GM12878 (cell line): ENCODE data around the gene KRT4.

ENCODE experiments used
- BRCA1 ChIP-seq: IDR thresholded peaks from 2 replicates; pipeline ENCODE4 v1.6.1; 2011; ENCODE audit warnings: low read depth, low read length, improper control_type of control experiment
- EZH2 ChIP-seq: IDR thresholded peaks from 2 replicates; pipeline ENCODE4 v1.6.1; 2012; ENCODE audit warnings: low read depth, mild to moderate bottlenecking, control low read depth, inconsistent platforms, low read length, borderline replicate concordance; ENCODE audit not compliant: control insufficient read depth
- MTA3 ChIP-seq: IDR thresholded peaks from 2 replicates; pipeline ENCODE4 v1.6.1; 2012; ENCODE audit warnings: low read length, inconsistent platforms, borderline replicate concordance
- NFYB ChIP-seq: IDR thresholded peaks from 2 replicates; pipeline ENCODE4 v1.6.1; 2011; ENCODE audit warnings: low read depth, mild to moderate bottlenecking, low read length, improper control_type of control experiment, moderate library complexity; ENCODE audit not compliant: insufficient read depth
- POLR2A ChIP-seq: IDR thresholded peaks from 2 replicates; pipeline ENCODE4 v1.6.1; 2011; ENCODE audit warnings: low read depth, mild to moderate bottlenecking, low read length
- TF ChIP-seq, protein P1 (sequence below), 3 experiments: IDR thresholded peaks in 2 of 3; conservative IDR thresholded peaks in 1 of 3; 2 replicates each; pipeline ENCODE4 v1.5.1; 2011; ENCODE audit warnings: low read depth in 3 of 3, low read length in 3 of 3, mild to moderate bottlenecking in 3 of 3, control low read depth in 2 of 3, moderate library complexity in 2 of 3, inconsistent platforms in 1 of 3, mixed read lengths in 1 of 3; ENCODE audit not compliant: control insufficient read depth in 2 of 3, insufficient read depth in 1 of 3; ENCODE audit errors: extremely low read depth in 1 of 3
- TF ChIP-seq, protein P2 (sequence below): IDR thresholded peaks from 2 replicates; pipeline ENCODE4 v1.6.1; 2012; ENCODE audit warnings: low read depth, low read length, improper control_type of control experiment
- TF ChIP-seq, protein P3 (sequence below): fragments of 450-650 bp; IDR thresholded peaks from 2 replicates; pipeline ENCODE4 v1.6.1; 2014; ENCODE audit warnings: mild to moderate bottlenecking

DNA sequence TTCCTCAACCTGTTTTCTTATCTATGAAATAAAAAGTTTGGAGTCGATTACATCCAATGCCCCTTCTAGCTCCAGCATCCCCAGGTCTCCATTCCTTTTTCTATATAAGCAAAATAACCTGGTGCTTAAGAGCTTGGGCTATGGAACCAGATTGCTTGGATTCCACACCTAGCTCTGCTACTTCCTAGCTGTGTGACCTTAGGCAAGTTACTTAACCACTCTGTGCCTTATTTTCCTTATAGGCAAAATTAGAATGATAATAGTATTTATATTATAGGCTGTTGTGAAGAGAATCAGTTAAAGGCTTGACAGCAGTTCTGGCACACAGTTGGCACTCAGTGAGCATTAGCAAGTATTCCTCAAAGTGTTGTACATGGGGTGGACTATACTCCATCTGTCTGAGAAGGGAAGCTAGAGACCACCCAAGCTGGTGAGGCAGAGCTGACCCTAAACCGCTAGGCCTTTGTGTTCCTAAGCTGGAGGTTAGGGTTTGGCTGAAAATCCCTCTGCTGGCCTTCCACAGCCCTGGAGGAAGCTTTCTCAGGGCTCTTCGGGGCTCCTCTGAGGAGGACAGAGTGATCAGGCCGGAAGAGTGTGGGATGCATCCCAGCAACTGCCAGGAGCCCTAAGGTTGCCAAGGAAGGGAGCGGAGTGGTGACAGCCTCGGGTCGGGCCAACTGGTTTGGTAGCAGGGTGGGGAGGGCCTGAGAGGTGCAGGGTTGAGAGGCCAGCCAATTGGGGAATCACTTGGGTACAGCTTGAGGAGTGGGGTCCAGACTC, 6.0 kb upstream of the KRT4 start:
- TF ChIP-seq, protein P1, sequence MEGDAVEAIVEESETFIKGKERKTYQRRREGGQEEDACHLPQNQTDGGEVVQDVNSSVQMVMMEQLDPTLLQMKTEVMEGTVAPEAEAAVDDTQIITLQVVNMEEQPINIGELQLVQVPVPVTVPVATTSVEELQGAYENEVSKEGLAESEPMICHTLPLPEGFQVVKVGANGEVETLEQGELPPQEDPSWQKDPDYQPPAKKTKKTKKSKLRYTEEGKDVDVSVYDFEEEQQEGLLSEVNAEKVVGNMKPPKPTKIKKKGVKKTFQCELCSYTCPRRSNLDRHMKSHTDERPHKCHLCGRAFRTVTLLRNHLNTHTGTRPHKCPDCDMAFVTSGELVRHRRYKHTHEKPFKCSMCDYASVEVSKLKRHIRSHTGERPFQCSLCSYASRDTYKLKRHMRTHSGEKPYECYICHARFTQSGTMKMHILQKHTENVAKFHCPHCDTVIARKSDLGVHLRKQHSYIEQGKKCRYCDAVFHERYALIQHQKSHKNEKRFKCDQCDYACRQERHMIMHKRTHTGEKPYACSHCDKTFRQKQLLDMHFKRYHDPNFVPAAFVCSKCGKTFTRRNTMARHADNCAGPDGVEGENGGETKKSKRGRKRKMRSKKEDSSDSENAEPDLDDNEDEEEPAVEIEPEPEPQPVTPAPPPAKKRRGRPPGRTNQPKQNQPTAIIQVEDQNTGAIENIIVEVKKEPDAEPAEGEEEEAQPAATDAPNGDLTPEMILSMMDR (IDR thresholded peaks at IDR 0.05 in 2 of 3, conservative IDR thresholded peaks at IDR 0.05 in 1 of 3; ENCODE audit: control insufficient read depth in 2 of 3, extremely low read depth in 1 of 3, insufficient read depth in 1 of 3, low read depth in 3 of 3, low read length in 3 of 3), result no peak
- TF ChIP-seq, protein P2, sequence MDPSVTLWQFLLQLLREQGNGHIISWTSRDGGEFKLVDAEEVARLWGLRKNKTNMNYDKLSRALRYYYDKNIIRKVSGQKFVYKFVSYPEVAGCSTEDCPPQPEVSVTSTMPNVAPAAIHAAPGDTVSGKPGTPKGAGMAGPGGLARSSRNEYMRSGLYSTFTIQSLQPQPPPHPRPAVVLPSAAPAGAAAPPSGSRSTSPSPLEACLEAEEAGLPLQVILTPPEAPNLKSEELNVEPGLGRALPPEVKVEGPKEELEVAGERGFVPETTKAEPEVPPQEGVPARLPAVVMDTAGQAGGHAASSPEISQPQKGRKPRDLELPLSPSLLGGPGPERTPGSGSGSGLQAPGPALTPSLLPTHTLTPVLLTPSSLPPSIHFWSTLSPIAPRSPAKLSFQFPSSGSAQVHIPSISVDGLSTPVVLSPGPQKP, result no peak
- TF ChIP-seq BRCA1 (no peak), MTA3 (no peak), POLR2A (no peak), EZH2 (no peak), NFYB (no peak)
- TF ChIP-seq, protein P3, sequence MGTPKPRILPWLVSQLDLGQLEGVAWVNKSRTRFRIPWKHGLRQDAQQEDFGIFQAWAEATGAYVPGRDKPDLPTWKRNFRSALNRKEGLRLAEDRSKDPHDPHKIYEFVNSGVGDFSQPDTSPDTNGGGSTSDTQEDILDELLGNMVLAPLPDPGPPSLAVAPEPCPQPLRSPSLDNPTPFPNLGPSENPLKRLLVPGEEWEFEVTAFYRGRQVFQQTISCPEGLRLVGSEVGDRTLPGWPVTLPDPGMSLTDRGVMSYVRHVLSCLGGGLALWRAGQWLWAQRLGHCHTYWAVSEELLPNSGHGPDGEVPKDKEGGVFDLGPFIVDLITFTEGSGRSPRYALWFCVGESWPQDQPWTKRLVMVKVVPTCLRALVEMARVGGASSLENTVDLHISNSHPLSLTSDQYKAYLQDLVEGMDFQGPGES, result no peak
